ENCODE results near the gene DACH1.
"Not testable (repeated sequence)": the region's sequence is repeated elsewhere in the genome, so short reads cannot be mapped to it uniquely, and the experiment has no call there.

DACH1 gene

DNA sequence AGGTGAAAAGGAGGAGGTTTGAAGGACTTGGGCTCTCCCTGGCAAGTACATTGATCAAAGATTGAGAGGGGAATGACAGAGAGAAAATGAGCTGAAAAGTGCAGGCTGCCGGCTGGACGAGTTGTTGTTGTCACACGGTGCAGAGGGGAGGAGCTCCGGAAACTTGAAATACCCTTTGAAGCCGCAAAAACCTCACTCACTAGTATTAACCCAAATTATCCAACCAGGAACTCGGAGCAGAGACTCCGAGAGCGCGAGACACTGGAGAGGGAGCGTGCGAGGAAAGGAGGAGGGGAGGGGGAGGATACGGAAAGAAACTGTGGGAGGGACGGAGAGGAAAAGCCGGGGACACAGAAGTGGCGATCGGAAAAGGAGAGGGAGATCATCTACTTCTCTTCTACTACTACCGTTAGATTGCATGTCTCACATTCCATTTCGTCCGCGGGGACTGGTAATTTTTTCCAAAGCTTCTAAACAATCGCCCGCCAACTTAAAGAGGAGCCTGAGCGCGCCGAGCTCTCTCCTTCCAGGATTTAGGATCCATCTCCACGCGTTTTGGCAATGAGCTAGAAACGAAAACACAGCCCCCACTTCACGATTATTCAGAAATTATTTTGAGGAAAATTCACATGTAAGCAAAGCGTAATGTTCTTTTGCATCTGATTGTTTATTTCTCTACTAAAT, at the start of gene DACH1:
TSS of gene DACH1 (minus strand) at position 74 of the 684 bp plus-strand sequence.
- DNase-seq (ENCODE audit: low read depth, low spot score) = peak; percentile 65
- TF ChIP-seq, protein P1, sequence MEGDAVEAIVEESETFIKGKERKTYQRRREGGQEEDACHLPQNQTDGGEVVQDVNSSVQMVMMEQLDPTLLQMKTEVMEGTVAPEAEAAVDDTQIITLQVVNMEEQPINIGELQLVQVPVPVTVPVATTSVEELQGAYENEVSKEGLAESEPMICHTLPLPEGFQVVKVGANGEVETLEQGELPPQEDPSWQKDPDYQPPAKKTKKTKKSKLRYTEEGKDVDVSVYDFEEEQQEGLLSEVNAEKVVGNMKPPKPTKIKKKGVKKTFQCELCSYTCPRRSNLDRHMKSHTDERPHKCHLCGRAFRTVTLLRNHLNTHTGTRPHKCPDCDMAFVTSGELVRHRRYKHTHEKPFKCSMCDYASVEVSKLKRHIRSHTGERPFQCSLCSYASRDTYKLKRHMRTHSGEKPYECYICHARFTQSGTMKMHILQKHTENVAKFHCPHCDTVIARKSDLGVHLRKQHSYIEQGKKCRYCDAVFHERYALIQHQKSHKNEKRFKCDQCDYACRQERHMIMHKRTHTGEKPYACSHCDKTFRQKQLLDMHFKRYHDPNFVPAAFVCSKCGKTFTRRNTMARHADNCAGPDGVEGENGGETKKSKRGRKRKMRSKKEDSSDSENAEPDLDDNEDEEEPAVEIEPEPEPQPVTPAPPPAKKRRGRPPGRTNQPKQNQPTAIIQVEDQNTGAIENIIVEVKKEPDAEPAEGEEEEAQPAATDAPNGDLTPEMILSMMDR (IDR thresholded peaks at IDR 0.05; ENCODE audit: low read depth, low read length) = no peak
- peak within 1 kb of the TSS; percentile 57 for H3K4me3 ChIP-seq (ENCODE audit: low read depth, low read length)
- in situ Hi-C loops (cut with HindIII; ENCODE audit: low sequenced_read_pairs) = no loop called here

DNA sequence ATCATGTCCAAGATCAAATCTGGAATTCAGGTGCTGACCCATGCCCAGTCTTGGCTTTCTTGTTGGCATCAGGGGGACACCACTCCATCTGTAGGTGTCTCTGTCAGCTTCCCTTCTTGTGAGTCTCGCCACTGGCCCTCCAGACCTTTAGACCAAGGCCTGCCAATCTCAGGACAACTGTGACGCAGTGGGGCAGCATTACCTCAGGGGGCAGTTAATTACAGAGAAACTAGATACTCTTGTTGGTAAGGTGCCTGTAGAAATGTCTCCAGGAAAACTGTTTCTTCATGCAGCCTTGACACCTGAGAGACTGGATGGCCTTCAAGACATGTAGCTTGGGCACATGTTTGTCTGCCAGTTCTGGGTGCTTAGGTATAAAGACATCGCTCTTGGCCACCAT, 46.7 kb upstream of the DACH1 start:
- TF ChIP-seq, protein P1 (IDR thresholded peaks at IDR 0.05; ENCODE audit: low read depth, low read length) = no peak
- no peak for DNase-seq (ENCODE audit: low read depth, low spot score)
- in situ Hi-C loops (cut with HindIII; ENCODE audit: low sequenced_read_pairs) = no loop called here
- H3K4me3 ChIP-seq (ENCODE audit: low read depth, low read length) = no peak overlapping the region

DNA sequence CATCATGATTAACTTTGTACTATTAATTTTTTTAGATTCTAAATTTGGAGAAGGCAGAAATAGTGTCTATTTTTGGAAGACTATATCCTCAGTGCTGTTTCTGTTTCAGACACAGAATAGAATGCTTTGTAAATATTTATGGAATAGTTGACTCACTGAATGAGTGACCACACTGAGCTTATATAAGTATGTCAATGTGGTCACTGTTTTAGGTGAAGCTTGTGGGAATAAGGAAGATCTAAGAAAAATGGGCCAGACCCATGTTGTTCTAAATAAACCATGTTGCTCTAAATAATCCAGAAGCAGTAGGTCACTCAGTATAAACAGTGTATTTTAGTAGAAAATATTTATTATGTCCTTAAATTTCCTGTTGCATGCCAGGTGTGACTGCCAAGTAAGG, 45.5 kb upstream of the DACH1 start:
- peak; percentile 46 for DNase-seq (ENCODE audit: low read depth, low spot score)
- in situ Hi-C loops (cut with HindIII; ENCODE audit: low sequenced_read_pairs) = no loop called here
- no peak overlapping the region for H3K4me3 ChIP-seq (ENCODE audit: low read depth, low read length)
- TF ChIP-seq, protein P1 (IDR thresholded peaks at IDR 0.05; ENCODE audit: low read depth, low read length) = no peak

- TF ChIP-seq, protein P1 (IDR thresholded peaks at IDR 0.05; ENCODE audit: low read depth, low read length) = no peak
- no peak for DNase-seq (ENCODE audit: low read depth, low spot score)
- in situ Hi-C loops (cut with HindIII; ENCODE audit: low sequenced_read_pairs) = no loop called here
- no peak overlapping the region for H3K4me3 ChIP-seq (ENCODE audit: low read depth, low read length)
These were observed 39.4 kb upstream of the DACH1 start for GRCh38 chr13:71906448-71906847.

- DNase-seq (ENCODE audit: low read depth, low spot score) = no peak
- H3K4me3 ChIP-seq (ENCODE audit: low read depth, low read length) = no peak overlapping the region
- in situ Hi-C loops (cut with HindIII; ENCODE audit: low sequenced_read_pairs) = no loop called here
- TF ChIP-seq, protein P1 (IDR thresholded peaks at IDR 0.05; ENCODE audit: low read depth, low read length) = no peak
These were observed 35.7 kb upstream of the DACH1 start for GRCh38 chr13:71902676-71903075.

DNA sequence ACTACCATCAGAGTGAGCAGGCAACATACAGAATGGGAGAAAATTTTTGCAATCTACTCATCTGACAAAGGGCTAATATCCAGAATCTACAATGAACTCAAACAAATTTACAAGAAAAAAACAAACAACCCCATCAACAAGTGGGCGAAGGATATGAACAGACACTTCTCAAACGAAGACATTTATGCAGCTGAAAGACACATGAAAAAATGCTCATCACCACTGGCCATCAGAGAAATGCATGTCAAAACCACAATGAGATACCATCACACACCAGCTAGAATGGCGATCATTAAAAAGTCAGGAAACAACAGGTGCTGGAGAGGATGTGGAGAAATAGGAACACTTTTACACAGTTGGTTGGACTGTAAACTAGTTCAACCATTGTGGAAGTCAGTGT, 26.5 kb upstream of the DACH1 start:
- in situ Hi-C loops (cut with HindIII; ENCODE audit: low sequenced_read_pairs); DNase-seq (ENCODE audit: low read depth, low spot score); H3K4me3 ChIP-seq (ENCODE audit: low read depth, low read length): not testable (repeated sequence)

- DNase-seq (ENCODE audit: low read depth, low spot score) = no peak
- in situ Hi-C loops (cut with HindIII; ENCODE audit: low sequenced_read_pairs) = no loop called here
- H3K4me3 ChIP-seq (ENCODE audit: low read depth, low read length) = no peak overlapping the region
- TF ChIP-seq, protein P1 (IDR thresholded peaks at IDR 0.05; ENCODE audit: low read depth, low read length) = no peak
These were observed 19.9 kb upstream of the DACH1 start for GRCh38 chr13:71886880-71887279.

All from astrocyte of the spinal cord (primary cell).